GM12878 (cell line): ENCODE results near the gene SMPD4. TPM values are rescaled to one million over a fixed set of nuclear protein-coding genes. Genes with fewer than 3 reads are reported as not detected.
A peak's percentile ranks its signal among the peaks of the same experiment; 100 is the strongest.
"Not testable (repeated sequence)": the region's sequence is repeated elsewhere in the genome, so short reads cannot be mapped to it uniquely, and the experiment has no call there.

ENCODE experiments used
- ATAC-seq: fragments of 200-7000 bp; cut with Tn5 transposase; 3 replicates; pipeline ENCODE4 v1.9.1; 2020; ENCODE audit warnings: mild to moderate bottlenecking, moderate library complexity
- BruUV-seq: library from RNA; stranded (reverse); fragments of 400-500 nt; replicated peaks from 2 replicates; lab custom pipeline; 2021; lab: Mats Ljungman, UMichigan
- CTCF ChIA-PET: fragments of 300-600 bp; sonication (Branson Sonifier 250); formaldehyde crosslinking; extraction: SDS; loops from one replicate; lab custom pipeline; 2021; ENCODE audit warnings: inconsistent platforms; lab: Yijun Ruan, JAX
- POLR2A ChIA-PET: fragments of 350-600 bp; formaldehyde crosslinking; extraction: SDS; loops from one replicate; lab custom pipeline; 2021; ENCODE audit warnings: inconsistent platforms; lab: Charles Lee
- RAD21 ChIA-PET: fragments of 300-600 bp; sonication (Branson Sonifier 250); formaldehyde crosslinking; loops from one replicate; lab custom pipeline; 2023; ENCODE audit warnings: antibody characterized with exemption; ENCODE audit not compliant: unreplicated experiment; lab: Charles Lee
- SMC1A ChIA-PET: fragments of 300-600 bp; sonication (Branson Sonifier 250); formaldehyde crosslinking; loops from one replicate; lab custom pipeline; 2023; ENCODE audit not compliant: unreplicated experiment, uncharacterized antibody; lab: Charles Lee
- DNase-seq: peaks from one replicate; pipeline ENCODE4 v3.0.0-alpha.2; 2011; ENCODE audit warnings: low read depth, low spot score
- FAIRE-seq: peaks from 3 replicates; lab custom pipeline; 2011; peaks lifted over from hg19 to GRCh38; lab: Jason Lieb, UNC
- H2AFZ ChIP-seq: 2 replicates; pipeline ENCODE4 v1.6.0; 2011; ENCODE audit warnings: low read depth, low read length, control low read depth; ENCODE audit not compliant: control insufficient read depth
- H3K27ac ChIP-seq: 2 replicates; pipeline ENCODE4 v1.5.1; 2011; ENCODE audit warnings: control low read depth; ENCODE audit not compliant: control insufficient read depth, insufficient read depth
- H3K27me3 ChIP-seq, 2 experiments: replicated peaks in 1 of 2; 2 replicates each; pipeline versions ENCODE4 v1.6.0 to v1.6.1; 2011; ENCODE audit warnings: low read length in 1 of 2; ENCODE audit not compliant: control insufficient read depth in 2 of 2, insufficient read depth in 2 of 2
- H3K36me3 ChIP-seq, 2 experiments: 2 replicates each; pipeline ENCODE4 v1.5.1; 2011; ENCODE audit warnings: low read length in 1 of 2; ENCODE audit not compliant: control insufficient read depth in 2 of 2, insufficient read depth in 2 of 2
- H3K4me1 ChIP-seq: 2 replicates; pipeline ENCODE4 v1.6.1; 2011; ENCODE audit warnings: mild to moderate bottlenecking, low read length, moderate library complexity, mixed read lengths; ENCODE audit not compliant: control insufficient read depth, insufficient read depth
- H3K4me2 ChIP-seq: 2 replicates; pipeline ENCODE4 v1.6.0; 2011; ENCODE audit warnings: control low read depth; ENCODE audit not compliant: control insufficient read depth, insufficient read depth
- H3K4me3 ChIP-seq: fragments of 200-600 bp; sonication (generic); 2 replicates; pipeline ENCODE4 v1.5.1; 2016
- H3K79me2 ChIP-seq: 2 replicates; pipeline ENCODE4 v1.6.0; 2011; ENCODE audit warnings: low read length; ENCODE audit not compliant: control insufficient read depth, insufficient read depth
- H3K9ac ChIP-seq: 2 replicates; pipeline ENCODE4 v1.8.0; 2011; ENCODE audit warnings: low read length, control low read depth, mixed read lengths; ENCODE audit not compliant: control insufficient read depth, insufficient read depth
- H3K9me3 ChIP-seq: replicated peaks from 3 replicates; pipeline ENCODE4 v1.5.1; 2011; ENCODE audit warnings: mild to moderate bottlenecking, low read length; ENCODE audit not compliant: control insufficient read depth, insufficient read depth
- H4K20me1 ChIP-seq: 2 replicates; pipeline ENCODE4 v1.6.0; 2011; ENCODE audit not compliant: control insufficient read depth, insufficient read depth
- CBX3 ChIP-seq: fragments of 200-600 bp; sonication (generic); IDR thresholded peaks from 2 replicates; pipeline ENCODE4 v1.6.1; 2016; ENCODE audit warnings: low read depth, borderline replicate concordance
- GATAD2B ChIP-seq: fragments of 450-650 bp; conservative IDR thresholded peaks from 2 replicates; pipeline ENCODE4 v1.6.1; 2017; ENCODE audit warnings: low read depth, mild to moderate bottlenecking, moderate library complexity
- KAT2A ChIP-seq: conservative IDR thresholded peaks from 2 replicates; pipeline ENCODE4 v1.6.1; 2011; ENCODE audit warnings: low read depth, low read length; ENCODE audit not compliant: control insufficient read depth
- MXI1 ChIP-seq: fragments of 150-350 bp; IDR thresholded peaks from 2 replicates; pipeline ENCODE4 v1.6.1; 2011; ENCODE audit warnings: low read depth, mild to moderate bottlenecking, inconsistent platforms, low read length, improper control_type of control experiment
- ZNF24 ChIP-seq: fragments of 450-650 bp; IDR thresholded peaks from 2 replicates; pipeline ENCODE4 v1.6.1; 2017; ENCODE audit warnings: antibody characterized with exemption, mild to moderate bottlenecking
- whole genome bisulfite sequencing: methylation state at CpG from one replicate; pipeline ENCODE4 v1.1.6; 2016; ENCODE audit warnings: low lambda C conversion rate; ENCODE audit not compliant: insufficient replicate concordance, insufficient coverage; ENCODE audit errors: missing lambda C conversion rate; 5-methylcytosine and 5-hydroxymethylcytosine counted together
- in situ Hi-C: fragments of 300-500 bp; cut with MboI; formaldehyde crosslinking; loops from 9 replicates; pipeline ENCODE4 v1.14.3; 2018; ENCODE audit warnings: mixed read lengths
- intact Hi-C: fragments of 100-400 bp; cut with micrococcal nuclease; formaldehyde crosslinking; loops from one replicate; pipeline ENCODE4 v1.14.2; 2022; ENCODE audit not compliant: unreplicated experiment
- polyA plus RNA-seq, 11 experiments: library from polyadenylated mRNA; depleted of rRNA in 4 of 11; unstranded in 6 of 11; stranded (reverse) in 5 of 11; fragments of >200 nt; fragmentation: Nextera tagmentation in 4 of 11; fragmentation: Illumina TruSeq in 1 of 11; extraction: Ambion mirVana in 4 of 11; extraction: Trizol in 1 of 11; gene quantifications; 1 replicate in 1 of 11; 2 replicates in 10 of 11; pipeline versions ENCODE4 v1.2.1 to v1.2.3, GENCODE V29; 2011 to 2016; ENCODE audit warnings: inconsistent platforms in 2 of 11, missing spikeins in 2 of 11, low read depth in 1 of 11
- total RNA-seq, 4 experiments: library from RNA; depleted of rRNA in 3 of 4; stranded (reverse); fragments of >200 nt in 3 of 4; fragmentation: Illumina TruSeq in 1 of 4; extraction: Trizol in 1 of 4; gene quantifications; 2 replicates each; pipeline versions ENCODE4 v1.2.1 to v1.2.3, GENCODE V29; 2013 to 2021
- TF ChIP-seq, protein P1 (sequence below): fragments of 450-650 bp; IDR thresholded peaks from 2 replicates; pipeline ENCODE4 v1.6.1; 2017; ENCODE audit warnings: borderline replicate concordance
- TF ChIP-seq, protein P2 (sequence below): IDR thresholded peaks from 2 replicates; pipeline ENCODE4 v1.6.1; 2012; ENCODE audit warnings: low read depth, low read length, improper control_type of control experiment
- TF ChIP-seq, protein P3 (sequence below): IDR thresholded peaks from 2 replicates; pipeline ENCODE4 v1.6.1; 2012; ENCODE audit warnings: mild to moderate bottlenecking, low read depth, low read length

Gene SMPD4
- total and polyA plus RNA-seq, 10 of the 15 experiments (the other 5 are each of a cell fraction or from before 2014, with no cell fraction given) = 5.0 to 82.0 (median 45.7) TPM

- TF ChIP-seq, protein P1, sequence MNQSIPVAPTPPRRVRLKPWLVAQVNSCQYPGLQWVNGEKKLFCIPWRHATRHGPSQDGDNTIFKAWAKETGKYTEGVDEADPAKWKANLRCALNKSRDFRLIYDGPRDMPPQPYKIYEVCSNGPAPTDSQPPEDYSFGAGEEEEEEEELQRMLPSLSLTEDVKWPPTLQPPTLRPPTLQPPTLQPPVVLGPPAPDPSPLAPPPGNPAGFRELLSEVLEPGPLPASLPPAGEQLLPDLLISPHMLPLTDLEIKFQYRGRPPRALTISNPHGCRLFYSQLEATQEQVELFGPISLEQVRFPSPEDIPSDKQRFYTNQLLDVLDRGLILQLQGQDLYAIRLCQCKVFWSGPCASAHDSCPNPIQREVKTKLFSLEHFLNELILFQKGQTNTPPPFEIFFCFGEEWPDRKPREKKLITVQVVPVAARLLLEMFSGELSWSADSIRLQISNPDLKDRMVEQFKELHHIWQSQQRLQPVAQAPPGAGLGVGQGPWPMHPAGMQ = no peak
- TF ChIP-seq ZNF24 (no peak), CBX3 (no peak), MXI1 (peak; percentile 74; the same call in 1 of the 2 replicates), GATAD2B (no peak), KAT2A (no peak)
- TF ChIP-seq, protein P2, sequence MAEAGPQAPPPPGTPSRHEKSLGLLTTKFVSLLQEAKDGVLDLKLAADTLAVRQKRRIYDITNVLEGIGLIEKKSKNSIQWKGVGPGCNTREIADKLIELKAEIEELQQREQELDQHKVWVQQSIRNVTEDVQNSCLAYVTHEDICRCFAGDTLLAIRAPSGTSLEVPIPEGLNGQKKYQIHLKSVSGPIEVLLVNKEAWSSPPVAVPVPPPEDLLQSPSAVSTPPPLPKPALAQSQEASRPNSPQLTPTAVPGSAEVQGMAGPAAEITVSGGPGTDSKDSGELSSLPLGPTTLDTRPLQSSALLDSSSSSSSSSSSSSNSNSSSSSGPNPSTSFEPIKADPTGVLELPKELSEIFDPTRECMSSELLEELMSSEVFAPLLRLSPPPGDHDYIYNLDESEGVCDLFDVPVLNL = peak; percentile 87
- TF ChIP-seq, protein P3, sequence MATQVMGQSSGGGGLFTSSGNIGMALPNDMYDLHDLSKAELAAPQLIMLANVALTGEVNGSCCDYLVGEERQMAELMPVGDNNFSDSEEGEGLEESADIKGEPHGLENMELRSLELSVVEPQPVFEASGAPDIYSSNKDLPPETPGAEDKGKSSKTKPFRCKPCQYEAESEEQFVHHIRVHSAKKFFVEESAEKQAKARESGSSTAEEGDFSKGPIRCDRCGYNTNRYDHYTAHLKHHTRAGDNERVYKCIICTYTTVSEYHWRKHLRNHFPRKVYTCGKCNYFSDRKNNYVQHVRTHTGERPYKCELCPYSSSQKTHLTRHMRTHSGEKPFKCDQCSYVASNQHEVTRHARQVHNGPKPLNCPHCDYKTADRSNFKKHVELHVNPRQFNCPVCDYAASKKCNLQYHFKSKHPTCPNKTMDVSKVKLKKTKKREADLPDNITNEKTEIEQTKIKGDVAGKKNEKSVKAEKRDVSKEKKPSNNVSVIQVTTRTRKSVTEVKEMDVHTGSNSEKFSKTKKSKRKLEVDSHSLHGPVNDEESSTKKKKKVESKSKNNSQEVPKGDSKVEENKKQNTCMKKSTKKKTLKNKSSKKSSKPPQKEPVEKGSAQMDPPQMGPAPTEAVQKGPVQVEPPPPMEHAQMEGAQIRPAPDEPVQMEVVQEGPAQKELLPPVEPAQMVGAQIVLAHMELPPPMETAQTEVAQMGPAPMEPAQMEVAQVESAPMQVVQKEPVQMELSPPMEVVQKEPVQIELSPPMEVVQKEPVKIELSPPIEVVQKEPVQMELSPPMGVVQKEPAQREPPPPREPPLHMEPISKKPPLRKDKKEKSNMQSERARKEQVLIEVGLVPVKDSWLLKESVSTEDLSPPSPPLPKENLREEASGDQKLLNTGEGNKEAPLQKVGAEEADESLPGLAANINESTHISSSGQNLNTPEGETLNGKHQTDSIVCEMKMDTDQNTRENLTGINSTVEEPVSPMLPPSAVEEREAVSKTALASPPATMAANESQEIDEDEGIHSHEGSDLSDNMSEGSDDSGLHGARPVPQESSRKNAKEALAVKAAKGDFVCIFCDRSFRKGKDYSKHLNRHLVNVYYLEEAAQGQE = no peak
These were observed at the start of gene SMPD4 (continued) for GRCh38 chr2:130181325-130181879.

DNA sequence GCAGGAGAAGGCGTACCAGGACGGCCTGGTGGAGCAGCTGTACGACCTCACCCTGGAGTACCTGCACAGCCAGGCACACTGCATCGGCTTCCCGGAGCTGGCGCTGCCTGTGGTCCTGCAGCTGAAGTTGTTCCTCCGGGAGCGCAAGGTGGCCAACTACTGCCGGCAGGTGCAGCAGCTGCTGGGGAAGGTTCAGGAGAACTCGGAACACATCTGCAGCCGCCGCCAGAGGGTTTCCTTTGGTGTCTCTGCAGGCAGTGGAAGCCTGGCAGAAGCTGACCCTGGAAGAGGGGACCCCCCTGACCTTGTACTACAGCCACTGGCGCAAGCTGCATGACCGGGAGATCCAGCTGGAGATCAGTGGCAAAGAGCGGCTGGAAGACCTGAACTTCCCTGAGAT lies 49.5 kb upstream of the SMPD4 start:
- in situ Hi-C loops, H3K4me1 ChIP-seq, CTCF ChIA-PET: not testable (repeated sequence)

DNA sequence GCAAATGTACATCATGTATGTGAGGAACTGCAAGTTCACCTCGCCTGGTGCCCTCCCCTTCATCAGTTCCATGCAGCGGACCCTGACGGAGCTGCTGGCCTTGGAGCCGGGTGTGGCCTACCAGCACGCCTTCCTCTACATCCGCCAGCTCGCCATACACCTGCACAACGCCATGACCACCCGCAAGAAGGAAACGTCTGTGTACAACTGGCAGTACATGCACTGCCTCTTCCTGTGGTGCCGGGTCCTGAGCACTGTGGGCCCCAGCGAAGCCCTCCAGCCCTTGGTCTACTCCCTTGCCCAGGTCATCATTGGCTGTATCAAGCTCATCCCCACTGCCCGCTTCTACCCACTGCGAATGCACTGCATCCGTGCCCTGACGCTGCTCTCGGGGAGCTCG lies 49.0 kb upstream of the SMPD4 start:
- WGBS = 60% methylated on average over 14 of the region's 18 CpGs
- H3K27me3 ChIP-seq, H2AFZ ChIP-seq, H3K9me3 ChIP-seq, BruUV-seq, H3K27ac ChIP-seq, DNase-seq, H3K9ac ChIP-seq, H3K4me1 ChIP-seq, CTCF ChIA-PET, H3K79me2 ChIP-seq, intact Hi-C loops, RAD21 ChIA-PET, H3K36me3 ChIP-seq, in situ Hi-C loops, H4K20me1 ChIP-seq, ATAC-seq, POLR2A ChIA-PET, H3K4me3 ChIP-seq, H3K4me2 ChIP-seq, FAIRE-seq, SMC1A ChIA-PET: not testable (repeated sequence)

More for the DNA sequence above, 49.5 kb upstream of the SMPD4 start:
- H2AFZ ChIP-seq, H4K20me1 ChIP-seq, ATAC-seq, H3K36me3 ChIP-seq, DNase-seq, H3K9ac ChIP-seq, H3K4me2 ChIP-seq, RAD21 ChIA-PET, H3K27ac ChIP-seq, H3K4me3 ChIP-seq, BruUV-seq, H3K9me3 ChIP-seq, POLR2A ChIA-PET, intact Hi-C loops, H3K79me2 ChIP-seq, FAIRE-seq, SMC1A ChIA-PET, H3K27me3 ChIP-seq: not testable (repeated sequence)
- 72% methylated on average over 15 of the region's 15 CpGs for WGBS
